ENCODE data around the gene LCNL1. TPM values are rescaled to one million over a fixed set of nuclear protein-coding genes. Genes with fewer than 3 reads are reported as not detected.

LCNL1 gene
- total RNA-seq, 1 donor from 2014 or later: 0.45 TPM

DNA sequence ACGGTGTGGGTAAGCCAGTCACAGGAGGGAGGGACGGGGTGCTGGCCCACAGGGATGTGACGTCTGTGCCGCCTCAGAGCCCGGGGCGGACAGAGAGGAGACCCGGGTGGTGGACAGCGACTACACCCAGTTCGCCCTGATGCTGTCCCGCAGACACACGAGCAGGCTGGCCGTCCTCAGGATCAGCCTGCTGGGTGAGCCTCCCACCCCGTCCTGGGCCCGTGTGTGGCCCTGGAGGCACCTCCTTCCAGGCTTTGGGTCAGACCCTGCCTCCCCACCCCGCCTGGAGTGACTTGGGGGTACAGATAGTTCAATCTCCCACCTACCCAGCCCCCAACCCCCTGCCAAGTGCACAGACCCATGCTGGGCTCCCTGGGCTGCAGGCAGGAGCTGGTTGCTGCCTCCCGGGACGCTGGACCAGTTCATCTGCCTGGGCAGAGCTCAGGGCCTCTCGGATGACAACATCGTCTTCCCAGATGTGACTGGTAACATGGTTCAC, 29.0 kb upstream of the LCNL1 start:
- H3K4me3 Mint-ChIP-seq (ENCODE audit: unreplicated experiment): no peak overlapping the region
- H3K9me3 ChIP-seq (ENCODE audit: insufficient read depth, low read depth, low read length): no peaks in the 10 kb centered on the region

DNA sequence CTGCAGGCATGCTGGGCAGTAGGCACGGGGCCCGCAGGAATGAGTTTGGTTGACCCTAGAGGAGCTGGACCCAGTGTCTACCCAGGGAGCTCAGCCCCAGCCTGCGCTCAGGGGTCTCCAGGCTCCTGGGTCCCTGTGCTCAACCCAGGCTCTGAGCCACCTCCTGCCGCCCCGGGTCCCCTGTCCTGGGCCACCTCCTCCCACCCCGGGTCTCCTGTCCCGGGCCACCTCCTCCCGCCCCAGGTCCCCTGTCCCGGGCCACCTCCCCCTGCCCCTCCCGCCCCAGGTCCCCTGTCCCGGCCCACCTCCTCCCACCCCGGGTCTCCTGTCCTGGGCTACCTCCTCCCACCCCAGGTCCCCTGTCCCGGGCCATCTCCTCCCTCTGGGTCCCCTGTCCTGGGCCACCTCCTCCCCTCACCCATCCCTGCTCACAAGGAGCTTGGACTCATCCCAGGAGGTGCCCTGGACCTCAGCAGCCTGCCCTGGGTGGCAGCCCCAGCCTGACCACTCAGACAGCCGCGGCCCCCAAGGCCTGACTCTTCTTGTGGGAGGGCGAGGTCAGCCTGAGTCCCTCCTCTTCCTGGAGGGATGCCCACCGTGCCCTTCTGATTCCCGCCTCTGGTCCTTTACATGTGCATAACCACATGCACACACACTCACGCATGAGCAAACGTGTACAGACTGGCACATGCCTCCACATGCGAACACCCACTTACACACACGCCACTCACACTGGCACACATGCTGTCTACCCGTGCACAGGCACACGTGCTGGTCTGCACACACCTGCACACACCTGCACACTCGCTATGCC, 28.3 kb upstream of the LCNL1 start:
- no peak overlapping the region for H3K4me2 ChIP-seq (ENCODE audit: low read length)
- H4K20me1 ChIP-seq (ENCODE audit: insufficient read depth, low read length): no peaks in the 10 kb centered on the region
- FAIRE-seq (no peak), DNase-seq (ENCODE audit: low read depth) (no peak)
- no peak overlapping the region for H3K9ac ChIP-seq (ENCODE audit: low read length)
- H3K4me1 ChIP-seq (ENCODE audit: insufficient read depth, low read length): peaks cover 7% of the 10 kb centered on the region
- no peaks in the 10 kb centered on the region for H3K36me3 ChIP-seq (ENCODE audit: insufficient read depth, low read length)
- no peaks in the 10 kb centered on the region for H3K36me3 Mint-ChIP-seq (ENCODE audit: low read depth, unreplicated experiment)
- H3K79me2 ChIP-seq (ENCODE audit: insufficient read depth, low read length): no peaks in the 10 kb centered on the region
- H3K27me3 Mint-ChIP-seq (ENCODE audit: low read depth, unreplicated experiment): peaks cover 12% of the 10 kb centered on the region
- no peaks in the 10 kb centered on the region for H3K4me1 Mint-ChIP-seq (ENCODE audit: low read depth, unreplicated experiment)
- H3K4me3 Mint-ChIP-seq (ENCODE audit: unreplicated experiment): no peak overlapping the region
- H2AFZ ChIP-seq (ENCODE audit: low read depth, low read length): no peak overlapping the region
- H3K27ac ChIP-seq (ENCODE audit: low read depth, low read length): no peak overlapping the region
- H3K27ac Mint-ChIP-seq (ENCODE audit: unreplicated experiment): no peak overlapping the region
- no peaks in the 10 kb centered on the region for H3K9me3 ChIP-seq (ENCODE audit: insufficient read depth, low read depth, low read length)
- peaks cover 3% of the 10 kb centered on the region for H3K9me3 Mint-ChIP-seq (ENCODE audit: unreplicated experiment)
- H3K4me3 ChIP-seq (ENCODE audit: insufficient read depth, low read depth, low read length): no peak overlapping the region
- TF ChIP-seq, protein P1, sequence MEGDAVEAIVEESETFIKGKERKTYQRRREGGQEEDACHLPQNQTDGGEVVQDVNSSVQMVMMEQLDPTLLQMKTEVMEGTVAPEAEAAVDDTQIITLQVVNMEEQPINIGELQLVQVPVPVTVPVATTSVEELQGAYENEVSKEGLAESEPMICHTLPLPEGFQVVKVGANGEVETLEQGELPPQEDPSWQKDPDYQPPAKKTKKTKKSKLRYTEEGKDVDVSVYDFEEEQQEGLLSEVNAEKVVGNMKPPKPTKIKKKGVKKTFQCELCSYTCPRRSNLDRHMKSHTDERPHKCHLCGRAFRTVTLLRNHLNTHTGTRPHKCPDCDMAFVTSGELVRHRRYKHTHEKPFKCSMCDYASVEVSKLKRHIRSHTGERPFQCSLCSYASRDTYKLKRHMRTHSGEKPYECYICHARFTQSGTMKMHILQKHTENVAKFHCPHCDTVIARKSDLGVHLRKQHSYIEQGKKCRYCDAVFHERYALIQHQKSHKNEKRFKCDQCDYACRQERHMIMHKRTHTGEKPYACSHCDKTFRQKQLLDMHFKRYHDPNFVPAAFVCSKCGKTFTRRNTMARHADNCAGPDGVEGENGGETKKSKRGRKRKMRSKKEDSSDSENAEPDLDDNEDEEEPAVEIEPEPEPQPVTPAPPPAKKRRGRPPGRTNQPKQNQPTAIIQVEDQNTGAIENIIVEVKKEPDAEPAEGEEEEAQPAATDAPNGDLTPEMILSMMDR (IDR thresholded peaks at IDR 0.05; ENCODE audit: insufficient read depth, low read depth, low read length): no peak
- TF ChIP-seq EZH2 (IDR thresholded peaks at IDR 0.05; ENCODE audit: insufficient read depth, low read length): no peak
- H3K27me3 ChIP-seq (ENCODE audit: insufficient read depth, low read length): no peaks in the 10 kb centered on the region

More for the DNA sequence above, 29.0 kb upstream of the LCNL1 start:
- Histone ChIP-seq H3K4me3 (ENCODE audit: insufficient read depth, low read depth, low read length) (no peak overlapping the region), H3K9ac (ENCODE audit: low read length) (no peak overlapping the region), H3K36me3 (ENCODE audit: insufficient read depth, low read length) (no peaks in the 10 kb centered on the region), H3K27ac (ENCODE audit: low read depth, low read length) (no peak overlapping the region), H3K27me3 (ENCODE audit: insufficient read depth, low read length) (no peaks in the 10 kb centered on the region), H2AFZ (ENCODE audit: low read depth, low read length) (no peak overlapping the region), H4K20me1 (ENCODE audit: insufficient read depth, low read length) (no peaks in the 10 kb centered on the region), H3K4me1 (ENCODE audit: insufficient read depth, low read length) (peaks cover 7% of the 10 kb centered on the region), H3K4me2 (ENCODE audit: low read length) (no peak overlapping the region), H3K79me2 (ENCODE audit: insufficient read depth, low read length) (no peaks in the 10 kb centered on the region)
- H3K4me1 Mint-ChIP-seq (ENCODE audit: low read depth, unreplicated experiment): no peaks in the 10 kb centered on the region
- FAIRE-seq (no peak), DNase-seq (ENCODE audit: low read depth) (no peak)
- TF ChIP-seq, protein P1 (IDR thresholded peaks at IDR 0.05; ENCODE audit: insufficient read depth, low read depth, low read length): no peak
- TF ChIP-seq EZH2 (IDR thresholded peaks at IDR 0.05; ENCODE audit: insufficient read depth, low read length): no peak
- no peaks in the 10 kb centered on the region for H3K36me3 Mint-ChIP-seq (ENCODE audit: low read depth, unreplicated experiment)
- peaks cover 12% of the 10 kb centered on the region for H3K27me3 Mint-ChIP-seq (ENCODE audit: low read depth, unreplicated experiment)
- H3K27ac Mint-ChIP-seq (ENCODE audit: unreplicated experiment): no peak overlapping the region
- peaks cover 3% of the 10 kb centered on the region for H3K9me3 Mint-ChIP-seq (ENCODE audit: unreplicated experiment)

All from astrocyte (in vitro differentiated cells and primary cell).